Neuronal stem cell (in vitro differentiated cells): ENCODE measurements around the gene SMIM10L2A. TPM values are rescaled to one million over a fixed set of nuclear protein-coding genes. Genes with fewer than 3 reads are reported as not detected.
A peak's percentile ranks its signal among the peaks of the same experiment; 100 is the strongest.

Experiments
- DNase-seq: peaks from one replicate; pipeline ENCODE4 v3.0.0-alpha.2; 2013; ENCODE audit warnings: low spot score
- H2AFZ ChIP-seq: one replicate; pipeline ENCODE4 v1.6.1; 2013; ENCODE audit warnings: mild to moderate bottlenecking, low read length, inconsistent platforms
- H2AK5ac ChIP-seq: 2 replicates; pipeline ENCODE4 v1.6.1; 2013; ENCODE audit warnings: low read depth, mild to moderate bottlenecking, inconsistent platforms, low read length, moderate library complexity, mixed read lengths
- H2BK120ac ChIP-seq: 2 replicates; pipeline ENCODE4 v1.6.1; 2013; ENCODE audit warnings: low read depth, mild to moderate bottlenecking, inconsistent platforms, low read length, moderate library complexity, mixed read lengths
- H2BK12ac ChIP-seq: one replicate; pipeline ENCODE4 v1.6.1; 2013; ENCODE audit warnings: low read length, inconsistent platforms
- H2BK15ac ChIP-seq: 2 replicates; pipeline ENCODE4 v1.6.1; 2013; ENCODE audit warnings: mild to moderate bottlenecking, low read length, inconsistent platforms, mixed read lengths
- H2BK5ac ChIP-seq: one replicate; pipeline ENCODE4 v1.6.1; 2013; ENCODE audit warnings: inconsistent platforms, mild to moderate bottlenecking, low read length, moderate library complexity
- H3K14ac ChIP-seq: one replicate; pipeline ENCODE4 v1.6.1; 2013; ENCODE audit warnings: low read length, inconsistent platforms
- H3K18ac ChIP-seq: 2 replicates; pipeline ENCODE4 v1.6.1; 2013; ENCODE audit warnings: low read length, inconsistent platforms
- H3K23ac ChIP-seq: 2 replicates; pipeline ENCODE4 v1.6.1; 2013; ENCODE audit warnings: low read depth, mild to moderate bottlenecking, mixed read lengths, low read length, inconsistent platforms; ENCODE audit not compliant: poor library complexity
- H3K27ac ChIP-seq: replicated peaks from 3 replicates; pipeline ENCODE4 v1.5.1; 2013; ENCODE audit warnings: low read length, inconsistent platforms
- H3K27me3 ChIP-seq, 3 experiments: 2 replicates each; pipeline ENCODE4 v1.6.1; 2013; ENCODE audit warnings: low read length in 3 of 3, mild to moderate bottlenecking in 2 of 3, inconsistent platforms in 1 of 3, low read depth in 1 of 3, mixed read lengths in 1 of 3, moderate library complexity in 1 of 3; ENCODE audit not compliant: control insufficient read depth in 3 of 3, insufficient read depth in 3 of 3
- H3K36me3 ChIP-seq, 2 donors: replicated peaks in 1 of 2; 2 replicates each; pipeline ENCODE4 v1.6.1; 2013; ENCODE audit warnings: low read length in 2 of 2; ENCODE audit not compliant: control insufficient read depth in 2 of 2, insufficient read depth in 2 of 2
- H3K4ac ChIP-seq: 2 replicates; pipeline ENCODE4 v1.6.1; 2013; ENCODE audit warnings: inconsistent platforms, mild to moderate bottlenecking, low read length, moderate library complexity
- H3K4me1 ChIP-seq, 2 donors: 1 replicate in 1 of 2; 2 replicates in 1 of 2; pipeline ENCODE4 v1.6.1; 2013; ENCODE audit warnings: low read length in 2 of 2, low read depth in 1 of 2; ENCODE audit not compliant: control insufficient read depth in 2 of 2, insufficient read depth in 1 of 2
- H3K4me2 ChIP-seq: one replicate; pipeline ENCODE4 v1.6.1; 2013; ENCODE audit warnings: mild to moderate bottlenecking, low read length, inconsistent platforms; ENCODE audit not compliant: insufficient read depth, poor library complexity, severe bottlenecking
- H3K4me3 ChIP-seq, 2 donors: 2 replicates each; pipeline ENCODE4 v1.5.1; 2013; ENCODE audit warnings: low read length in 2 of 2, mild to moderate bottlenecking in 2 of 2, inconsistent platforms in 1 of 2, moderate library complexity in 1 of 2
- H3K79me1 ChIP-seq: one replicate; pipeline ENCODE4 v1.6.1; 2013; ENCODE audit warnings: low read depth, mild to moderate bottlenecking, inconsistent platforms, low read length, moderate library complexity
- H3K9ac ChIP-seq: one replicate; pipeline ENCODE4 v1.6.1; 2013; ENCODE audit warnings: mild to moderate bottlenecking, low read depth, low read length, inconsistent platforms; ENCODE audit not compliant: poor library complexity
- H3K9me3 ChIP-seq, 2 donors: replicated peaks in 1 of 2; 2 replicates each; pipeline versions ENCODE3 to v1.6.1; 2013; ENCODE audit warnings: low read length in 2 of 2, mild to moderate bottlenecking in 2 of 2, inconsistent platforms in 1 of 2, low read depth in 1 of 2, mixed read lengths in 1 of 2, moderate library complexity in 1 of 2; ENCODE audit not compliant: control insufficient read depth in 2 of 2, insufficient read depth in 1 of 2
- H4K8ac ChIP-seq: one replicate; pipeline ENCODE4 v1.6.1; 2013; ENCODE audit warnings: low read depth, mild to moderate bottlenecking, inconsistent platforms, low read length, moderate library complexity
- H4K91ac ChIP-seq: one replicate; pipeline ENCODE4 v1.6.1; 2013; ENCODE audit warnings: low read length, low read depth, mild to moderate bottlenecking, inconsistent platforms; ENCODE audit not compliant: poor library complexity
- WGBS, 2 donors: extraction: QIAGEN DNeasy Blood & Tissue Kit; methylation state at CpG; one replicate each; pipeline ENCODE4 v1.1.7; 2013; ENCODE audit warnings: missing lambda C conversion rate in 2 of 2, mixed read lengths in 1 of 2; ENCODE audit not compliant: insufficient read length in 2 of 2, insufficient replicate concordance in 1 of 2; ENCODE audit errors: extremely low coverage in 2 of 2; 5-methylcytosine and 5-hydroxymethylcytosine counted together
- small RNA-seq: library from polyadenylated mRNA; stranded (forward); fragments of <200 nt; extraction: miRNeasy Mini kit (QIAGEN cat#:217004); gene quantifications from one replicate; pipeline ENCODE3, GENCODE V24; 2013; ENCODE audit not compliant: insufficient read depth

Gene SMIM10L2A

GRCh38 chrX:135477576-135477975 is 55.8 kb downstream of the SMIM10L2A start:
- Histone ChIP-seq H2BK15ac (no peak overlapping the region), H2BK5ac (no peak overlapping the region), H3K36me3 (no peaks in the 10 kb centered on the region), H3K18ac (no peak overlapping the region), H3K4me1 (no peaks in the 10 kb centered on the region), H2AK5ac (no peak overlapping the region), H3K27me3 (peaks cover 0 to 7% (median 0%) of the 10 kb centered on the region in 3 experiments), H3K9me3 (no peaks in the 10 kb centered on the region), H4K91ac (no peak overlapping the region), H3K14ac (no peak overlapping the region), H4K8ac (no peak overlapping the region), H3K27ac (no peak overlapping the region), H3K79me1 (no peaks in the 10 kb centered on the region), H3K4me3 (no peak overlapping the region), H3K23ac (no peak overlapping the region), H2BK120ac (no peak overlapping the region), H2AFZ (no peak overlapping the region), H3K9ac (no peak overlapping the region), H3K4ac (no peak overlapping the region), H2BK12ac (no peak overlapping the region), H3K4me2 (no peak overlapping the region)
- peak; percentile 38 for DNase-seq
- WGBS, 2 donors: no CpG with 5 or more reads among the region's 3 CpGs

Small RNA genes lying within 50 kb of the gene (small RNA-seq; reads per million reads assigned to genes)
- not detected for gene RNA5SP515
